Measurements from ENCODE around the gene DPY19L1.
"Not testable (repeated sequence)": the region's sequence is repeated elsewhere in the genome, so short reads cannot be mapped to it uniquely, and the experiment has no call there.

Gene DPY19L1

GRCh38 chr7:35015346-35015859 lies 21.9 kb downstream of the DPY19L1 start:
- no peak overlapping the region for H3K27ac Mint-ChIP-seq
- no peaks in the 10 kb centered on the region for H3K9me3 Mint-ChIP-seq (ENCODE audit: low read depth)
- no peak overlapping the region for H3K4me3 Mint-ChIP-seq
- no peaks in the 10 kb centered on the region for H3K27me3 Mint-ChIP-seq
- peaks cover 14% of the 10 kb centered on the region for H3K36me3 Mint-ChIP-seq
- no peaks in the 10 kb centered on the region for H3K4me1 Mint-ChIP-seq (ENCODE audit: low read depth)

DNA sequence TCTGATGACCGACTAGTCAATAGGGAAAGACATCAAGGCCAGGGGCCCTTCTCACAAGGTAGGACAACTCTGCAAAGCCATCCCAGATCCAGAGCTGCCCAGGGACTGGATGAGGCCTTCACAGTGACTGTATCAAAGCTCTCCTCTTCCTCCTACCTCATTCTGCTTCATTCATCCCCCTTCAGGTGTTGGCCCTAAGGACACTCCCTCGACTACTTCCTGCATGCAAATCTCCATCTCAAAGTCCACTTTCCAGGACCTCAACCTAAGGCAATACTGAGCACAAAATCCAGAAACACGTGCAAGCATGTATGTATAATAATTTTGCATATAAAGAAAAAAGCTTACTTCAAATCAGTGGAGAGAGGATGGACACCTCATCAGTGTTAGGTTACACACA lies 25.1 kb downstream of the DPY19L1 start:
- H3K27ac Mint-ChIP-seq, result no peak overlapping the region
- H3K9me3 Mint-ChIP-seq (ENCODE audit: low read depth), result no peaks in the 10 kb centered on the region
- H3K4me1 Mint-ChIP-seq (ENCODE audit: low read depth), result no peaks in the 10 kb centered on the region
- no peak overlapping the region for H3K4me3 Mint-ChIP-seq
- no peaks in the 10 kb centered on the region for H3K27me3 Mint-ChIP-seq
- H3K36me3 Mint-ChIP-seq, result peaks cover 19% of the 10 kb centered on the region

GRCh38 chr7:35011085-35011484 lies 26.2 kb downstream of the DPY19L1 start:
- Mint-ChIP-seq H3K27me3 (no peaks in the 10 kb centered on the region), H3K36me3 (peaks cover 15% of the 10 kb centered on the region), H3K9me3 (ENCODE audit: low read depth) (no peaks in the 10 kb centered on the region), H3K4me3 (no peak overlapping the region), H3K27ac (no peak overlapping the region), H3K4me1 (ENCODE audit: low read depth) (no peaks in the 10 kb centered on the region)

GRCh38 chr7:35007768-35008167 lies 29.5 kb downstream of the DPY19L1 start:
- Mint-ChIP-seq H3K27me3 (no peaks in the 10 kb centered on the region), H3K4me3 (no peak overlapping the region), H3K36me3 (peaks cover 22% of the 10 kb centered on the region), H3K9me3 (ENCODE audit: low read depth) (no peaks in the 10 kb centered on the region), H3K4me1 (ENCODE audit: low read depth) (no peaks in the 10 kb centered on the region), H3K27ac (no peak overlapping the region)

DNA sequence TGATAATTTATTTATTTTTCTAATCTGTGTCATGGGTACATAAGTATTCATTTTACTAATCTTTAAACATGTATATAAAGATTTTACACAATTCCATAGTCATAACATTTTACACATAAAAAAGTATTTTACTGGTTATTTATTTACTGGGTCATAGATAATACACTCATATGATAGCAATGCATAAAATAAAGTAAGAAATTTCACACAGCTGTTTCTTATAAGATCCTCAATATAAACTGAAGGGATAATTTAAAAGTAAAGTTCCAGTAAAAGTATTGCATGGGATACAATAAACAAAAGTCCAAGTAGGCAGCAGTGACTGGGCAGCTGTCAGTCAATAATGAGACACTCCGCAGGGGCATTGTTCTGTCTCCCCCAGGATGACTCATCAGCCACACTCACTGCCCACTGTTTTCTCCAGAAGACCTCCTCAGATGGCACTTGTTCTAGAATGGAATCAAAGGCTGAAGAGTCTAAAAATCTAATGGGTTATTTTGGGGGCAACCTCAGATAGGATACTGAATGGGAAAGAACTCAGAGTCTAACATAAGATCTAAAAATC lies 32.7 kb downstream of the DPY19L1 start:
- no peak overlapping the region for H3K4me3 Mint-ChIP-seq
- no peak overlapping the region for H3K27ac Mint-ChIP-seq
- peaks cover 22% of the 10 kb centered on the region for H3K36me3 Mint-ChIP-seq
- no peaks in the 10 kb centered on the region for H3K27me3 Mint-ChIP-seq
- no peaks in the 10 kb centered on the region for H3K9me3 Mint-ChIP-seq (ENCODE audit: low read depth)
- H3K4me1 Mint-ChIP-seq (ENCODE audit: low read depth), result no peaks in the 10 kb centered on the region

- Mint-ChIP-seq H3K27ac (no peak overlapping the region), H3K4me3 (no peak overlapping the region), H3K36me3 (peaks cover 22% of the 10 kb centered on the region), H3K4me1 (ENCODE audit: low read depth) (no peaks in the 10 kb centered on the region), H3K27me3 (no peaks in the 10 kb centered on the region), H3K9me3 (ENCODE audit: low read depth) (no peaks in the 10 kb centered on the region)
Observed at GRCh38 chr7:35003679-35004303, 33.5 kb downstream of the DPY19L1 start.

DNA sequence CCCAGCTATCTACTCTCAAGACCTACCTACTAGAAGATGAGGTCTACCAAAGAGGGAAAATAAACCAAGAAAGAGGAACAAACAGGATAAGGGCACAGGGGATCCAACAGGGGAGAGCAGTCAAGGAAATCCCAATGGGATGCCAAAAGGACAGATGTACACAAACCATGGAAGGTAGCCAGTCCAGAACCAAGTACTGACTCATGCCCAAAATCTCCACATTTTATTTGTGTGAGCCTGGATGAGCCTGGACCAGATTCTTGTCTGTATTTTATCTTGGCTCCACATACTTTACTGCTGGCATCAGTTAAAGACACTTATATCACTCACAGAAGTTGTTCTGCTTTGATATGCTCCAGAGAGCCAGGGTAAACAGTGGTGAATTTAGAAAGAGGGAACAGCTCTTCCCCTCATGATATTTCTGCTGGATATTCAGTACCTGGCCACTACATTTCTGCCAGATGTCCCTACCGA lies 34.1 kb downstream of the DPY19L1 start:
- not testable (repeated sequence) for H3K9me3 Mint-ChIP-seq (ENCODE audit: low read depth); H3K27ac Mint-ChIP-seq; H3K4me3 Mint-ChIP-seq; H3K27me3 Mint-ChIP-seq; H3K4me1 Mint-ChIP-seq (ENCODE audit: low read depth)
- H3K36me3 Mint-ChIP-seq, result peaks cover 22% of the 10 kb centered on the region

DNA sequence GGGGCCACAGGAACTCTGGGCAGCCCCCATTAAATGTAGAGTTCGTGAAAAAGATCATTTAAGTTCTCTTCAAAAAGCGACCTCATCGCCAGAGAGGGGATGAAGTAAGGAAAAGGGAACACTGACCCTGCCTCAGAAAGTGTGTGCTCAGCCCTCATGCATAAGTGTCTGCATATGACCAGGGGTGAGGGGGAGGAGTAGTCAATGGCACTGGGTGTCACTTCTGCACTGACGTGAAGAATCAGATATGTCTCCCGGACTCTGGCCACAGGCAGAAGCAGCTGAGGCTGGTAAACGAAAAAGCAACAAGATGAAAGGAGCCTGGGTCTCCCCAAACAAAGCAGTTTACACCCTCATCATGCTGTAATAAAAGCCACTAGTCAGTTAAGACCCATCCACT lies 39.0 kb downstream of the DPY19L1 start:
- not testable (repeated sequence) for H3K27me3 Mint-ChIP-seq; H3K4me1 Mint-ChIP-seq (ENCODE audit: low read depth); H3K4me3 Mint-ChIP-seq; H3K9me3 Mint-ChIP-seq (ENCODE audit: low read depth); H3K27ac Mint-ChIP-seq
- peaks cover 14% of the 10 kb centered on the region for H3K36me3 Mint-ChIP-seq

DNA sequence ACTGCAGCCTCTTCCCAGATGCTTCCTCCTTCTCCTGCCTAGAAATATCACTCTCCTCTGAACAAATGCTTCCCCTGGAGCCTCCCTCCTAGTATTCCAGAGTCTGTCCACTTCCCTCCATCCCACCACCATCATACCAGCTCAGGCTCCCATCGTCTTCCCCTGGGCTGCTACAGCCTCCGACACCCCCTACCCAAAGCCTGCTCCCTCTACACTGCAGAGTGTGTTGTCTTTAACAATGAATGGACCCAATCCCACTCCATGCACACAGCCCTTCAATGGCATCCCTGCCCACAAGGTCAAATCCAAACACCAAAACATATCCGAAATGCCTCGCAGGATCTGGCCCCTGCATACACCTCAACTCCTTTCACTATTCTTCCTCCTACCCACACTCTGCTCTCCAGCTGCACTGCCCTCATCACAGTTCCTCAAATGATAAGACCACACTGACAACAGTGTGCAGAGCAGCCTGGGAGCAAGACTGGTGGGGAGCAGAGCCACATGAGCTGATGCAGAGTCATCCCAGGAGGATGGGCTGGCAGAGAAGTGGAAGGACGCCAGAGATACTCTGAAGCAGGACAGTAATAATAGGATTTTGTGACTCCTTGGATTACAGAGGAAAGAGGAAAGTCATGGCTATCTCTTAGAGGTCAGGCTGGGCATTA lies 40.7 kb downstream of the DPY19L1 start:
- not testable (repeated sequence) for H3K4me1 Mint-ChIP-seq (ENCODE audit: low read depth); H3K36me3 Mint-ChIP-seq; H3K4me3 Mint-ChIP-seq; H3K27ac Mint-ChIP-seq; H3K27me3 Mint-ChIP-seq; H3K9me3 Mint-ChIP-seq (ENCODE audit: low read depth)

- Mint-ChIP-seq H3K27ac (no peak overlapping the region), H3K36me3 (peaks cover 7% of the 10 kb centered on the region), H3K9me3 (ENCODE audit: low read depth) (no peaks in the 10 kb centered on the region), H3K27me3 (no peaks in the 10 kb centered on the region), H3K4me1 (ENCODE audit: low read depth) (peaks cover 6% of the 10 kb centered on the region), H3K4me3 (no peak overlapping the region)
Observed at GRCh38 chr7:34995757-34996156, 41.5 kb downstream of the DPY19L1 start.

DNA sequence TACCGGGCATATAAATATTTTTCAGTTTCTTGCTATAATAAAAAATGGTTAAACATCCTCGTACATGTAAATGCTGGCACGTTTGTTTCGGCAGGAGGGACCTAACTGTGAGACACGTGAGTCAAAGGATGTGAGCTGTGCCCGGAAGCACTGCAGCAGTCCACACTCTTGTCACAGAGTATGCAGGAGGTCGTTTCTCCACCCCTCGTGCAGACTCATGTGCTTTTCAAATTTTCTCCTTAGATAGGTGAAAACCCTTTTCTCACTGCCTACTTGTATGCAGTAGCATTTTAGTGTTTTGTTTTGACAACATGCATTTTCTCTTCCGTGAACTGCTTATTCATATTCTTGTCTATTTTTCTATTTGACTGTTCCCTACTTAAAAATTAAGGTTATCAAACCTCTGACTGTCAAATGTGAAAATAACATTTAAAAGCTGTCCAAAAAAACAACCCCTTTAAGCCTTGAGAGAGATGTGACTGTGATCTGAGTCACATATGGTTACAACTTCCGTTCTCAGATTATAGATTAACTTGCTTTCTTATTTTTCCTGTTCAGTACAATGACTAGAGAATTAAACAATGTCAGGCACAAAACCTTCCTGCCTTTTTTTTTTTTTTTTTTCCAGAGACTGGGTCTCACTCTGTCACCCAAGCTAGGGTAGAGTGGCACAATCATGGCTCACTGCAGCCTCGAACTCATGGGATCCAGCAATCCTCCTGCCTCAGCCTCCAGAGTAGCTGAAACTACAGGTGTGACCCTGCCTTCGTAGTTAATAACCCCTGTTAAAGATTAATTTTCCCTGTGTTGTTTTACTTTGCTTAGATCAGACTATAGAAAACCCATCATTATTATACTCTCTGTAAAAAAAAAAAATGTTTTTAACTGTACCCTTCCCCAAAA lies 45.1 kb downstream of the DPY19L1 start:
- H3K4me3 Mint-ChIP-seq, result no peak overlapping the region
- no peaks in the 10 kb centered on the region for H3K9me3 Mint-ChIP-seq (ENCODE audit: low read depth)
- H3K36me3 Mint-ChIP-seq, result peaks cover 5% of the 10 kb centered on the region

GRCh38 chr7:34988442-34989125 lies 48.7 kb downstream of the DPY19L1 start:
- H3K27ac Mint-ChIP-seq; H3K9me3 Mint-ChIP-seq (ENCODE audit: low read depth); H3K27me3 Mint-ChIP-seq; H3K4me1 Mint-ChIP-seq (ENCODE audit: low read depth); H3K36me3 Mint-ChIP-seq; H3K4me3 Mint-ChIP-seq: not testable (repeated sequence)

More for the DNA sequence above, 45.1 kb downstream of the DPY19L1 start:
- Mint-ChIP-seq H3K27ac (peak overlapping the region; percentile 79), H3K27me3 (no peaks in the 10 kb centered on the region), H3K4me1 (ENCODE audit: low read depth) (peaks cover 6% of the 10 kb centered on the region)

DNA sequence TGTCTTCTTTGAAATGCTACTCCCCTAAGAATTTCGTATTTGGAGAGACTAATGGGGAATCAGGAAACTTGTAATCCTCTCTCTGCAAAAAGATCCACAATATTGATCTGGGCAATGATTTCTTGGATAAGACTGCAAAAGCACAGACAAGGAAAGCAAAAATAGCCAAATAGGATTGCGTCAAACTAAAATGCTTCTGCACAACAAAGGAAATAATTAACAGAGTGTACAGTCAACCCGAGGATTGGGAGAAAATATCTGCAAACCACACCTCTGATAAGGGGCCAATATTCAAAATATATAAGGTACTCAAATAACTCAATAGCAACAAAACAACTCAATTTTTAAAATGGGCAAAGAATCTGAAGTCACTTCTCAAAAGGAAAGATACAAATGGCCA lies 52.1 kb downstream of the DPY19L1 start:
- not testable (repeated sequence) for H3K27ac Mint-ChIP-seq; H3K4me3 Mint-ChIP-seq; H3K4me1 Mint-ChIP-seq (ENCODE audit: low read depth); H3K9me3 Mint-ChIP-seq (ENCODE audit: low read depth); H3K27me3 Mint-ChIP-seq
- H3K36me3 Mint-ChIP-seq, result peaks cover 12% of the 10 kb centered on the region

DNA sequence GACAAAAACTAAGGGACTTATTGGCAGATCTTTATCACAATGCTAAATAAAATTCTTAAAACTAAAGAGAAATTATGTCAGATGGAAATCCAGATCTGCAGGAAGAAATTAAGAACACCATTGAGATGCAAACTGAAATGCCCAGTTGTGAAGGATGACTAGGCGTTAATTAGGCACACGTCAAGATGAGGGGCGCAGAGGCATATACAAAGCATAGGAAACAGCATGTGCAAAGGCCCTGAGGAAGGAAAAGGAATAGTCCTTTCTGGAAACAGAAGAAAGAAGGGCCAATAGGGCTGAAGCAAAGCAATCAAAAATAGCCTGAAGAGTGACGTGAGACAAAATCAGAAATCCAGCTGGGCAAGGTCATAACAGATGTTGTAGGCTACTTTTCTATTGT lies 53.1 kb downstream of the DPY19L1 start:
- H3K4me3 Mint-ChIP-seq; H3K9me3 Mint-ChIP-seq (ENCODE audit: low read depth); H3K27me3 Mint-ChIP-seq; H3K27ac Mint-ChIP-seq; H3K4me1 Mint-ChIP-seq (ENCODE audit: low read depth): not testable (repeated sequence)
- peaks cover 10% of the 10 kb centered on the region for H3K36me3 Mint-ChIP-seq
